Measurements from ENCODE around the gene ALOX15B.
A peak's percentile ranks its signal among the peaks of the same experiment; 100 is the strongest.
"Not testable (repeated sequence)": the region's sequence is repeated elsewhere in the genome, so short reads cannot be mapped to it uniquely, and the experiment has no call there.

The ALOX15B gene

DNA sequence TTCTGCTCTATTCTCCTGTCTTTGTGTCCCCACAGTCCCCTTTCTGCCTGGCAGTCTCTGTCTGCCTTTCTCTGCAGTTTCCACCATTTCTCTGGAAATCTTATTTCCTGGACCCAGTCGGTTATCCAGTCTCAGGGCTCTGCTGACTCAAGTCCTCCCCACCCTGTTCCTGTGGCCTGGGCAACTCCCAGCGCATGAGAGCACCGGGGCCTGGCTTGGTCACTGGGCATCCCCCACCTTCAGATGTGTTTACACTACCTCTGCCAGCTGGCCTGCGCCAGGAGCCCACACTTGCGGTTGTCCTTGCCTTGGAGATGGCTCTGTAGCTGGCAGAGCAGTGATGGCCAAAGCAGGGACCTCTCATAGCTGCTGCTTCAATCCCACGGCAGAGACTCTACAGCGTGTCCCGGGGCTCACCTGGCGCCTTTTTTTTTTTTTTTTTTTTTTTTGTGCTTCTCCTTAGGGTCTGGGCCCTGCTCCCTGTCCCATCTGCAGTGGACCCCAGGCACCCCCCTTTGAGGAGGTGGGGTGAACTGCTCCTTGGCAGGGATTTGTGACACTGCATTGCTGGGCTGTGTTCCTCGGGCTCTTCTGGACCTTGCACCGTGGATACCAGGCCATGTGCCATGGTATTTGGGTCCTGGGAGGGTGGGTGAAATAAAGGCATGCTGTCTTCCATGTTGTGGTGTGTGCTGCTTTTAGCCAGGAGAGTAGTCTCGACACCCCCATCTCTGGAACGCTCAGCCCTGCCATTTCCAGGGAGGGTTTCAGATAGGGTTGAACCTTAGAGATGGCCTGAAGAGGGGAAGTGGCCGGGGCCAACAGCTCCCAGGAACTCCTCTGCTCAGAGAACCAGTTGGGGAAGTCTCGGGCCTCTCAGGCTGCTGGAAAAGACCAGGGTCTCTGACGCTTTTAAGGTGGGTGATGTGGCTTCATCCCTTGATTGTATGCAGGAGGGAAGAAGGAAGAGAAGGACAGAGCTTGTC, 18.9 kb upstream of the ALOX15B start:
- no peak for TF ChIP-seq GATA1 (IDR thresholded peaks at IDR 0.05; ENCODE audit: low read depth, low read length)
- TF ChIP-seq POLR2A (IDR thresholded peaks at IDR 0.05; ENCODE audit: low read length) = no peak
- DNase-seq = no peak

DNA sequence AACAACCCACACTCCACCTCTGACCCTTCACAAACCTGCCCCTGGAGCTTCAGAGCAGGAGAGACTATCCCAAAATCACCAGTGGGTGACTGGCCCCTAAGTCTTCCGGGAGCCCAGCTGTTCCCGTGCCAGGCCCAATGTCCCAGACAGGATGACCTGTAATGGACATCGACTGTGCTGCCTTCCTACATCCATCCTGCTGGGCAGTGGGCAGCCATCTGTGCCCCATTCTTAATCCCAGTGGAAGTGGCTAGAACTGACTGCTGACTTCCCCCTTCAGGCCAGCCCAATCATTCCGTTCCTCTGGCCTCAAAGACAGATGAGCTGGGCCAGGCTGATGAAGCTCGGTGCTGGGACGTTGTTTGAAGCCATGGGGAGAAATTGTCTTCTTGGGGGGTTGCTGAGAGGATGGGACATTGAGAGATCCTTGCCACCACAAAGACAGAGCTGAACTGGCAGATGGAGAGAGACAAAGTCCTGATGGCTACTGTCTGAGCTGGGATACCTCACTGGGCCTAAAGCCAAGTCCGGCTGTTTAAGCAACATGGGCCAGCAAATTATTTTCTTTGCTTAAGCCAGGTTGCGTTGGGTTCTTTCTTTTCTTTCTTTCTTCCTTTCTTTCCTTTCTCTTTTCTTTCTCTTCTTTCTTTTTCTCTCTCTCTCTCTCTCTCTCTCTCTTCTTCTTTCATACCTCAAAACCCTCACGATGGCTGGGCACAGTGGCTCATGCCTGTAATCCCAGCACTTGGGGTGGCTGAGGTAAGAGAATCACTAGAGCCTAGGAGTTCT, 17.9 kb upstream of the ALOX15B start:
- TF ChIP-seq POLR2A (IDR thresholded peaks at IDR 0.05; ENCODE audit: low read length) = no peak
- no peak for TF ChIP-seq GATA1 (IDR thresholded peaks at IDR 0.05; ENCODE audit: low read depth, low read length)

DNA sequence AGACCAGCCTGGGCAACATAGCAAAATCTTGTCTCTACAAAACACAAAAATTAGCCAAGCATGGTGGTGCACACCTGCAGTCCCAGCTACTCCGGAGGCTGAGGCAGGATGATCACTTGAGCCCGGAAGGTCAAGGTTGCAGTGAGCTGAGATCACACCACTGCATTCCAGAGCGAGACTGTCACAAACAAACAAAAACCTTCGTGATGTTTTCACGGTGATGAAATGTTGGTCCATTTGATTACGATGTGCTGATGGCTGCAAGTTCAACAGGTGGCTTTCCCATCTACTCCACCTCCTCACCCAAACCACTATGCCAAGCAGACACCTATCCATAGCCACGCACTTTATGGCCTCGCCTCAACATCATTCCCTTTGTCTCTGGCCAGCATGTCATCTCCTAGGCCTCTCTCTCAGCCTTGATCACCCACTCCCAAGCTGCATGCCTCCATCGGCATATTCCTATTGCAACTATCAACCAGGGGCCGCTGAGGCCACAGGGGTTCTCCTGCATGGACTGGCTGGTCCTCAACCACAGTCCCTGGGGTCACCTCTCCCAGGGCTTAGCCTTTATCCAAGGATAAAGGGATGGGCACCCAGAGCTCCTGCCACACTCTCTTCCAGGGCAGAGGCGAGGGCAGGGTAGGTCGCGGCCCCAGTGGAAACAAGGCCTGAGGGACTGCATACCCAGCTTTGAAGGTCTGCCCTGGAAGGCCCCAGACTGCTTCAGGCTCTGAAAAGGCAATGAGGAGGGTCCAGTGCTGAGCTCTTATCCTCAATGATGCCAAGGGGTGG, 17.1 kb upstream of the ALOX15B start:
- DNase-seq = no peak
- no peak for TF ChIP-seq GATA1 (IDR thresholded peaks at IDR 0.05; ENCODE audit: low read depth, low read length)
- TF ChIP-seq POLR2A (IDR thresholded peaks at IDR 0.05; ENCODE audit: low read length) = no peak

More for the DNA sequence above, 17.9 kb upstream of the ALOX15B start:
- DNase-seq = no peak

DNA sequence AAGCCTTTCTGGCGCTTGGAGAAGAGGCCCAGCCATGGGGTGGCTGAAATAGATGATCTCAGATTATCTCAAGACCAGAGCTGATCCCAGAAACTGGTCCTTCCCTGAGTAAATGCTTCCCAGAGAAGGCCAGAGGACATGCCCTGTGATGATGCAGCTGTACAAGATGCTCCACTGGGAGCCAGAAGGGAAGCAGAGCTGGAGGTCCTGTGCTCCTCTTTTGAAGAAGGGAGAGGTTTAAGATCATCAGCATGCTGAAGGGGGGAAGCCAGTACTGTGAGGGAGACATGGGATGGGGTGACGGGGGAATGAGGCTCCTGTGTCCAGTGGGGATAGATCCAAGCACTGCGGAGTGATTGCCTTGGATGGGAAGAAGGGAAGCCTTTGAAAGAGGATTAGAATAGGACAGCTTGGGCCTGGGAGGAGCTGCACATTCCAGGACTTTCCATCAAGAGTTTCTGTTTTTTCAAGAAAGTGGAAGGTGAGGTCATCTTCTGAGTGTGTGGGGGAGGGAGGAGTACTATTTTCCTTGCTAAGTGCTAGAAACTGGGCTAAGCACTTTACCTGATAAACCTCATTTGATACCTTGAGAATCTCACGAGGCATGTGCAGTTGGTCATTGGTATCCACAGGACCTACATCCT, 16.4 kb upstream of the ALOX15B start:
- TF ChIP-seq POLR2A (IDR thresholded peaks at IDR 0.05; ENCODE audit: low read length) (no peak), GATA1 (IDR thresholded peaks at IDR 0.05; ENCODE audit: low read depth, low read length) (no peak)
- no peak for DNase-seq

DNA sequence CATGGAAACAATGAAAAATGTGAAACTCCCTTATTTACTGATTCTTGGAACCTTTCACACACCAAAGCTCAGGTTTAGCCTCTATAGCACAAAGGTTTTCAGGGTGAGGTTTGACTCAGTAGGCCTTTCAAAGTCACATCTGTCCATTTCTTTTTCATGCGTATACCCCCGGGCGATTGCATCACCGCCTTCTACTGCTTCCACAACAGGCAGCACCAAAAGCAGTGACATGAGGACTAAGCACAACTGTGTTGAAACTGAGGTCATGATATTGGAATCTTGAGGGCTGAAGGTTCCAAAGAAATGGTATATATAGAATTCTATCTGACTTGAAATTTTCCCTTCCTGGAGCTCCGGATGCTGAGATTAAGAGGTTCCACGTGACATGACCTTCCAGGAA, 14.7 kb upstream of the ALOX15B start:
- DNase-seq = not testable (repeated sequence)

DNA sequence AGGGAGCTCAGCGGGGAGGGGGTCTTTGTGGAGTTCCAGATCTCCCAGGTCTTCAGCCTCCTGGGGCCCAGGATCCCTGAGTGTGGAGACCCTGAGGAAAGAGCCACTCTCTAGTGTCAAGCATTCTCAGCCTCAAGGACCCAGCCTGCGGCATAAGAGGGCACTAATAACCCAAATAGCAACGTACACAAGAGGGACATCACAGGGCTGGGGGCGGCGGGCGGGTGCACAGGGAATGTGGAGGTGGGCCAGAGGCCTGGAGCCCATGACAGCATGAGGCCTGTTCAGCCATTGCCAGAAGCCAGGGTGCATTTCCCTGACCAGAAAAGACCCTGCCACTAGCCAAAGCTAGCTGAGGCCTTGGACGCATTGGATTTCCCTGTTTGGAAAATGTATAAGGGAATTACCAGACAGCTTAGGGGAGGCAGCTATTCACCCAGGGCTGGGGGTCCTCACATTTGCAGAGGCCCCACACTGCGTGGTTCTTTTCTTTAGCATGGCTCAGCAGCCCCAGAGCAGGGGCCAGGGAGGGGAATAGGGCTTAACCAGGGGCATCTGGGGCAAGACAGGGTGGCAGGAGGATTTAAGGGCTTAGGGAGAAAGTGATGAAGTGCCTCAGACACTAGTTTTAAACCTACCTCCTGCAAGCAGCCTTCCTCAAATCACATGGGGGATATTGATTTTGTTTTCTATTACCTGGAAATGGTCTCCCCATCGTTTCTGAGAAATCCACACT, 13.5 kb upstream of the ALOX15B start:
- TF ChIP-seq POLR2A (IDR thresholded peaks at IDR 0.05; ENCODE audit: low read length) = no peak
- no peak for TF ChIP-seq GATA1 (IDR thresholded peaks at IDR 0.05; ENCODE audit: low read depth, low read length)
- no peak for DNase-seq

DNA sequence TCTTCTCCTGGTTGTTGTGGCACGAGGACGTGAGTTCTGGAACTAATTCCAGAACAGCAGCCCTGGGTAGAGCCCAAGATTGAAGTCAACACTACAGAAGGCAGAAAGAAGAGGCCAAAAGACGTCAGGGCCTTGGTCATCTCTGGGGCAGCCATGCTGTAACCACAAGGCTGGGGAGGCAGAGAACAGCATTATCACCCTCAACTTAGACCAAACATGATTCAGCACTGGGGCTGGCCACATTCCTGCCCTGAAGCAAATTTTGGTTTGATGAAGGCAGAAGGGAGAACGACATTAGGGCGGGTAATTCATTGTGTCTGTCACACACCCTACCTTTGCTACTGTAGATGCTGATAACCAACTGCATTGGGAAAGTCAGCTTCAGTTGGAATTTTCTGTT, 9.7 kb upstream of the ALOX15B start:
- no peak for DNase-seq
- TF ChIP-seq GATA1 (IDR thresholded peaks at IDR 0.05; ENCODE audit: low read depth, low read length) = no peak
- TF ChIP-seq POLR2A (IDR thresholded peaks at IDR 0.05; ENCODE audit: low read length) = no peak

DNA sequence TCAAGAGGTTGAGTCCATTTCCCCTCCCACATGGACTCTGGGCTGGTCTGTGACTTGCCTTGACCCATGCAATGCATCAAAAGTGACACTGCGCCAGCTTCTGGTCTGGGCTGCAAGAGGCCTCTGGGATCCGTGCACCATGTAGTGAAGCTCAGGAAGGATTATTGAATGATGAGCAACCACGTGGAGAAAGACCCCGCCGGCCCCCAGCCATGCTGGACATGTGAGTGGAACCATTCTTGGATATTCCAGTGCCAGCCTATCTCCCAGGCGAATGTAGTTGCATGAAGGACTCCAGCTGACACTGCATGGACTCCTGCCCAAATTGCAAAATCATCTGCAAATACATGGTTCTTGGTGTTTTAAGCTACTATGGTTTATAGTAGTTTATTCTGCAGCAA, 7.6 kb upstream of the ALOX15B start:
- TF ChIP-seq POLR2A (IDR thresholded peaks at IDR 0.05; ENCODE audit: low read length) = no peak
- no peak for TF ChIP-seq GATA1 (IDR thresholded peaks at IDR 0.05; ENCODE audit: low read depth, low read length)
- no peak for DNase-seq

DNA sequence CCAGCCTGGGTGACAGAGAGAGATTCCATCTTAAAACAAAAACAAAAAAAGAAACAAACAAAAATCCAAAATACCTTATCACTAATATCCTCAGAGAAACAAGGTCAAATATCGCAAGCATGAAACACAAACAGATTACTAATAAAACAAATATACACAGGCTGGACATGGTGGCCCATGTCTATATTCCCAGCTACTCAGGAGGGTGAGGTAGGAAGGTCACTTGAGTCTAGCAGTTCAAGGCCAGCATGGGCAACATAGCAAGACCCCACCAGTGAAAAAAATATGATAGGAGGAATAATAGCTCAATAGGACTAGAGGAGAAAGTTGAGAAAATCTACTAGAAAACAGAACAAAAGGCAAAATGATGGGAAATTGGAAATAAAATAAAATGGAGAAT, 6.9 kb upstream of the ALOX15B start:
- TF ChIP-seq GATA1 (IDR thresholded peaks at IDR 0.05; ENCODE audit: low read depth, low read length) (no peak), POLR2A (IDR thresholded peaks at IDR 0.05; ENCODE audit: low read length) (no peak)
- DNase-seq = no peak

DNA sequence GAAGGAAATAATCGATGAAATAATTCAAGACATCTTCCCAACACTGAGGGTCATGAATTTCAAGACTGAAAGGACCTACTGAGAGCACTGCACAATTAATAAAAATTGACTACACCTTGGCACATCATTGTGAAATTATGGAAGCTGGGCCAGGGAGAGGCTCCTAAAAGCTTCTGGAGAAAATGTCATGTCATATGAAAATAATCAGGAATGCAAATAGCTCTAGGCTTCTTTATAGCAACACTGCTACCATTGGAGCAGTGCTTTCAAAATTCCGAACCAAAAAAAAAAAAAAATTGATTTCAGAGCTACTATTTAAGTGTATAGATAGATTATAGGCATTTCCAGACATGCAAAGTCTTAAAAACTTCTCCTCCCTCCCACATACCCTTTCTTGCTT, 6.4 kb upstream of the ALOX15B start:
- TF ChIP-seq GATA1 (IDR thresholded peaks at IDR 0.05; ENCODE audit: low read depth, low read length) (no peak), POLR2A (IDR thresholded peaks at IDR 0.05; ENCODE audit: low read length) (no peak)

DNA sequence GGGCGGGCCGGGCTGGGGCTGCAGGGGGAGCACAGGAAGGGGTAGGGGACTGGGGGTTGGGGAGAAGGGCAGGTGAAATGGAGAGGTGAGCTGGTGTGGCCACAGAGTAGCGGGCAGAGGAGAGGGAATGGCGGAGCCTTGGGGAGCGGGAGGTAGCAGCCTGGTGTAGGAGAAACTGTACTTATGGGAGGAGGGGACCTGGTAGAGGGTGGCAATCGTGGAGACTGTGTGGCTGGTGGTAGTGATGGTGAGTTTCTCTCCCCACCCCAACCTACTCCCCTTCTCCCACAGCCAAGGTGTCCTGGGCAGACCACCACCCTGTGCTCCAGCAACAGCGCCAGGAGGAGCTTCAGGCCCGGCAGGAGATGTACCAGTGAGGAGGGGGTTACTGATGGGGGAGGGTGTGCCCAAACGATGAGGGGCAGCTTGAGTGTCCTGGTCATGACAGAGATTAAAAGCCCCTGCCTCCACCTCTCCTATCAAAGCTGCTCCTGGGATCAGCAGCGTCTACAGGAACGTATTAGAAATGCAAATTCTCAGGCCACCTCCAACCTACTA, 831 bp downstream of the ALOX15B start:
- DNase-seq = no peak
- TF ChIP-seq POLR2A (IDR thresholded peaks at IDR 0.05; ENCODE audit: low read length) (no peak), GATA1 (IDR thresholded peaks at IDR 0.05; ENCODE audit: low read depth, low read length) (no peak)

More for the DNA sequence above, 6.4 kb upstream of the ALOX15B start:
- DNase-seq = no peak

DNA sequence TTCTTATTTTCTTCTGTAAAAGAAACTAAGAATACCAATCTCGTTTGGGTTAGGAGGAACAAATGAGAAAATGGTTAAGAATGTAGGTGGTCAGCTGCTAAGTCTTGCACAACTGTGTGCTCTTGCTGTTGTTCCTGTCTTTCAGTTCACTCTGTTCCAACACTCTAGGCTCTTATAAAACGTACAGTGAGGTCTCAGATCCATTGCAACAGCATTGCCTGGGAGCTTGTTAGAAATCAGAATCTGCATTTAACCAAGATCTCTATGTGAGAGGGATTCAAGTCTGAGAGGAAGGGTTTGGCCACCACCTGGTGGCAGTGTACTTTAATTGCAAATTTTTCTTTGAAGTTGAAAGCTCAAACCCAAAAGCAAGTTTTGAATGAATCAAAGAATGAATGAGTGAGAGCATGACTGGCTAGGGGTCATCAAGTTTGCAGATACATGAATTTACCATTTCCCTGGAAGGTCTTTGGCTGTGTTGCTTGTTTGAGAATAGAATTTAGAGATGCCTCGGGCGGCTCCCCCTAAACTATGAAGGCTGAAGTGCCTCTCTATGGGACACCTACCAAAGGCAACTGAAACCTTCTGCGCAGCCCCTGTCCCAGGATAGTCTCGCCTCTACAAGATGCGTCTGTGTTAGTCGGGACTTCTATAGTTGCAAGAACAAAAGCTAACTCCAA, 2.5 kb downstream of the ALOX15B start:
- no peak for TF ChIP-seq GATA1 (IDR thresholded peaks at IDR 0.05; ENCODE audit: low read depth, low read length)
- no peak for TF ChIP-seq POLR2A (IDR thresholded peaks at IDR 0.05; ENCODE audit: low read length)
- peak; percentile 53 to 65 for DNase-seq

Data from erythroblast (primary cell).